GM12801 (cell line): ENCODE measurements around the gene COL28A1.

Source experiments
- TF ChIP-seq, protein P1 (sequence below): IDR thresholded peaks from one replicate; pipeline ENCODE4 v1.5.1; 2011; ENCODE audit warnings: control low read depth; ENCODE audit not compliant: insufficient read length; ENCODE audit errors: extremely low read depth

COL28A1 gene

DNA sequence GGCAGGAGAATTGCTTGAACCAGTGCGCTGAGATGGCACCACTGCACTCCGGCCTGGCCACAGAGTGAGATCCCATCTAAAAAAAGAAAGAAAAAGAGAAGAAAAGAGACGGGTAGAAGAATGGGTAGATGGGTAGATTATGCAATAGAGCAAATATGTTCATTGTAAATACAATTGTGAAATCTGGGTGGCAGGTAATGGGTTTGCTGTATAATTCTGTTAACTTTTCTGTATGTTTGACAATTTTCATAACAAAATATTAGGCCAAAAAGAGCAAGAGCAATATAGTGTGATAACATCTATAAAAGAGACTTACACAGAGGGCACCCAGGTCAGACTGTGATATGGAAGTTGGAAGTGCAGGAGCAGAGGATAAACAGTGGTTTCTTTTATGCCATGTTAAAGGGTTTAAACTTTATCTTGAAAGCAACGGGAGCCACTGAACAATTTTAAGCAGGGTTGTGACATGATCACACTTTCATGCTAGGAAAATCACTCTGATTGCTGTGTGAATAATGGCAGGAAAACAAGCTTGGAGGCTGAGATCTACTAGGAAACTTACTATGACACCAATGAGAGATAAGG is 6.7 kb upstream of the COL28A1 start:
- TF ChIP-seq, protein P1, sequence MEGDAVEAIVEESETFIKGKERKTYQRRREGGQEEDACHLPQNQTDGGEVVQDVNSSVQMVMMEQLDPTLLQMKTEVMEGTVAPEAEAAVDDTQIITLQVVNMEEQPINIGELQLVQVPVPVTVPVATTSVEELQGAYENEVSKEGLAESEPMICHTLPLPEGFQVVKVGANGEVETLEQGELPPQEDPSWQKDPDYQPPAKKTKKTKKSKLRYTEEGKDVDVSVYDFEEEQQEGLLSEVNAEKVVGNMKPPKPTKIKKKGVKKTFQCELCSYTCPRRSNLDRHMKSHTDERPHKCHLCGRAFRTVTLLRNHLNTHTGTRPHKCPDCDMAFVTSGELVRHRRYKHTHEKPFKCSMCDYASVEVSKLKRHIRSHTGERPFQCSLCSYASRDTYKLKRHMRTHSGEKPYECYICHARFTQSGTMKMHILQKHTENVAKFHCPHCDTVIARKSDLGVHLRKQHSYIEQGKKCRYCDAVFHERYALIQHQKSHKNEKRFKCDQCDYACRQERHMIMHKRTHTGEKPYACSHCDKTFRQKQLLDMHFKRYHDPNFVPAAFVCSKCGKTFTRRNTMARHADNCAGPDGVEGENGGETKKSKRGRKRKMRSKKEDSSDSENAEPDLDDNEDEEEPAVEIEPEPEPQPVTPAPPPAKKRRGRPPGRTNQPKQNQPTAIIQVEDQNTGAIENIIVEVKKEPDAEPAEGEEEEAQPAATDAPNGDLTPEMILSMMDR: no peak

DNA sequence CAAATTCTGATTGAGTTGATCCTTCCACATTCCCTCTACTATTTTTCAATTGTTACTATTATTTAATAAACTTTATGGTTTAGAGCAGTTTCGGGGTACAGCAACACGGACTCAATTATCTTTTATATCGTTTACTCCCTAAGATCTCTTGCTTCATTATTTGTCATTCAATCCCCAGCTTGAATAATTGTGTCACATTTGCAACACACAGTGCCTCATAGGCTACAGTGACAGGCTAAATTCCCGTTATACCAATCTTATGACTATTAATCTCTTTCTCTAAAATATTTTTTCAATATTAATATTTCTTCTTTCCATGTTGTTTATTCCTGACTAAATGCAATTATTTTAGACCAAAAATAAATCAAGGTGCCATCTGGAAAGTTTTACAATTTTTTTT is 4.0 kb upstream of the COL28A1 start:
- TF ChIP-seq, protein P1: no peak

DNA sequence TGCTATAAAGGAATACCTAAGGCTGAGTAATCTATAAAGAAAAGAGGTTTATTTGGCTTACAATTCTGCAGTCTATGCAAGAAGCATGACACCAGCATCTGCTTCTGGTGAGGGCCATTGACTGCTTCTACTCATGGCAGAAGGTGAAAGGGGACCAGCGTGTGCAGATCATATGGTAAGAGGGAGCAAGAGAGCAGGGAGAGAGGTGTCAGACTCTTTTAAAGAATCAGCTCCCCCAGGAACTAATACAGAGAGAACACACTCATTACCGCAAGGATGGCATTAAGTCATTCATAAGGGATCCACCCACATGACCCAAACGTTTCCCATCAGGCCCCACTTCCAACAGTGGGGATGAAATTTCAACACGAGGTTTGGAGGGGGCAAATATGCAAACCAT is 3.5 kb upstream of the COL28A1 start:
- TF ChIP-seq, protein P1: no peak

DNA sequence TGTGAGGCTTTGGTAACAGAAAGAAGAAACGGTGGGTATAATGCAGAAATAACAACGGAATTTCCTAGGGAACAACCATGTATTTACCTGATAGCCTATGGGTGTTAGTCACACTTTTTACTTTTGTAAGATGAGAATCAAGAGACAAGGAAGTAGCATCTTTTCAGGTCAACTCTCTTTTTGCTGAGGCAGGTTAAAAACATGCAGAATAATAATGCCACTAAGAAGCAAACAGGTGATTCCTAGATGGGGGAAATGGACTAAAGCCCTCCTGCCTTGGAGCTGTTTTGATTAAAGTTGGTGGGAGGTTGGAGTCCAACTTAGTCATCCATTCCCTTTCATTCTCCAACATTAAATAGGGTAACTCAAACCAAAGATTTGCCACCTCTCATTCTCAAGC is 2.0 kb upstream of the COL28A1 start:
- TF ChIP-seq, protein P1: no peak

DNA sequence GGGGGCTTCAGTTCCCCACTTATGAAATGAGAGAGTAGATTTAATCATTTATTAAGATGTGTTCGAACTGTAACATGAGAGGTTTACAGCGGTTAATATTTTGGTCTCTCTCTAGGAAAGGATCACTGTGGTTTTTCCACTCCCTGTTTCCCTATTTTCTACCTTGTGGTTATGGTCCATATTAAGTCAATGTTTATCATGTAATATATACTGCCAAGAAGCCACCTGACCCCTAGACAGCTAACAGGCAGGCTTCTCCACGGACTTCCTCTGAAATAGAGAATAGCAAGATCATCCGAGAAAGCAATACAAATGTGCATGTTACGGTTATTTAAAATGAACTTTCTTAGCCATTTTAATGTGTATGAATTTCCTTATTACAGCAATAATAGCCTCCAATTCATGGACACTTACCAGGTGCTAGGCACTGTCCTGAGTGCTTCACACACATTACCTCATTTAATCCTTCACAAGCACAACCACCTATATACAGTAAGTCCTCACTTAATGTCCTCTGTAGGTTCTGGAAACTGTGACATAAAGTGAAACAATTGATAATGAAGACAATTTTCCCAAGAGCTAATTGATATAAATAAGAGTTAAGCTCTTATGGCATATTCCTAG is 835 bp upstream of the COL28A1 start:
- TF ChIP-seq, protein P1: no peak

DNA sequence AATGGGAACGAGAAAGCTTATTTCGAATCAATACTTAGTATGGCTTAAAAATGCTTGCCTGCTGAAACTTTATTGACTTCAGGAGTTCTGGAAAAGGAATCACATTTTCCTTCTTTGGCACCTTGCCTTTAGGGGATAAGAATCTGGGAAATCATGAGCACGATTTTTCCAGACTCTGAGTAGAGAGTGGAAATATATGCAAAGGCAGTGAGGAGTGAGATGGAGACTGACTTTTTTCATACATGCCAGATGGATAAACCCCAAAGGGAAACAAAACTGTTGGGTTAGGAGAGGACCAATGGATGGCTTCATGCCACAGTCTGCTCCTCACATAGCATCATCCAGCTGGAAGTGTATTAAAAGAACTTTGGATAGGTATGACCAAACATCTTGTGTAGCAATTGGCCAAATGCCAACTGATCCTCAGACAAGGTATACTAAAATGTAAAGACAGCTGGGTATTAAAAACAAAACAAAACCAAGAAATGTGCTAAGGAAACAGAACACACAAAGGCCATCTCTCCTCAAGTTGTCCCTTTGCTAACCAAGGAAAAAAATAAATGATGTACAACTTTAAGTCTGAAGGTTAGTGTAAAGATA is 1.7 kb downstream of the COL28A1 start:
- TF ChIP-seq, protein P1: no peak

DNA sequence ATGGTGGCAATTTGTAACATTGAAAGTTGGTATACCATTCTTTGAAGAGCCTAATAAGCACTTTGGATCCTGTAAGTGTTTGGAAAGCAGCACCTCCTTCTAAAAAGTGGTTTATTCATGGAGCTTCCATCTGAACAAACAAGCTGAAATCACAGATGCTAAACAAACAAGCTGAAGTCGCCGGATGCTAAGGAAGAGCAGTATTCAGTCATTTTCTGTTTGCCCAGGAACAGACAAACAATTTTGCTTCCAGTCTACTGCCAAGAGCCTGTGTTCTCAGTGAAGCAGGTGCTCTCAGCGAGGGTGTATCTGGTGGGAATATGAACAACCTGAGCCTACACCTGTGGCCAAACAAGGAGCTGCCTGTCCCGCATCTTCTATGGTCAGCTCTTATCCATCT is 6.3 kb downstream of the COL28A1 start:
- TF ChIP-seq, protein P1: no peak
